WTC11 (cell line): ENCODE results near the gene SLC46A1. TPM values are rescaled to one million over a fixed set of nuclear protein-coding genes. Genes with fewer than 3 reads are reported as not detected.

Experiments
- ATAC-seq: fragments of 200-7000 bp; cut with Tn5 transposase; 2 replicates; pipeline ENCODE4 v1.10.0; 2021; ENCODE audit warnings: mild to moderate bottlenecking, moderate library complexity
- CTCF ChIA-PET: fragments of 300-600 bp; sonication (Branson Sonifier 250); formaldehyde crosslinking; loops from one replicate; lab custom pipeline; 2021; ENCODE audit warnings: antibody characterized with exemption; lab: Charles Lee
- POLR2A ChIA-PET: fragments of 350-600 bp; sonication (Branson Sonifier 250); formaldehyde crosslinking; loops from one replicate; lab custom pipeline; 2021; ENCODE audit warnings: antibody characterized with exemption; lab: Charles Lee
- DNase-seq: peaks from one replicate; pipeline ENCODE4 v3.0.0; 2021; ENCODE audit warnings: low spot score
- H3K27ac Mint-ChIP-seq: 2 replicates; pipeline ENCODE4 v1.8.0; 2021; ENCODE audit warnings: mixed read lengths
- H3K27me3 Mint-ChIP-seq: 2 replicates; pipeline ENCODE4 v1.8.0; 2021; ENCODE audit warnings: low read depth, mild to moderate bottlenecking, moderate library complexity, mixed read lengths
- H3K36me3 Mint-ChIP-seq: 2 replicates; pipeline ENCODE4 v1.8.0; 2021; ENCODE audit warnings: mixed read lengths
- H3K4me1 Mint-ChIP-seq: 2 replicates; pipeline ENCODE4 v1.8.0; 2022; ENCODE audit warnings: mixed read lengths
- H3K4me3 Mint-ChIP-seq: 2 replicates; pipeline ENCODE4 v1.8.0; 2021; ENCODE audit warnings: mild to moderate bottlenecking, moderate library complexity, mixed read lengths
- H3K9me3 Mint-ChIP-seq: 2 replicates; pipeline ENCODE4 v1.8.0; 2021; ENCODE audit warnings: mixed read lengths
- CREM ChIP-seq: sonication (generic); formaldehyde crosslinking; IDR thresholded peaks from 2 replicates; pipeline ENCODE4 v1.8.1; 2022; ENCODE audit warnings: mild to moderate bottlenecking, missing genetic modification reagents, moderate library complexity
- MYBL2 ChIP-seq: sonication (generic); formaldehyde crosslinking; IDR thresholded peaks from 2 replicates; pipeline ENCODE4 v1.8.1; 2023; ENCODE audit warnings: mild to moderate bottlenecking, moderate library complexity, missing genetic modification reagents
- TCF7 ChIP-seq: sonication (generic); formaldehyde crosslinking; IDR thresholded peaks from 2 replicates; pipeline ENCODE4 v1.8.0; 2022; ENCODE audit warnings: mild to moderate bottlenecking, low read depth, missing genetic modification reagents, moderate library complexity
- ZNF219 ChIP-seq: sonication (generic); formaldehyde crosslinking; IDR thresholded peaks from 2 replicates; pipeline ENCODE4 v1.8.0; 2023; ENCODE audit warnings: missing genetic modification reagents, mild to moderate bottlenecking, borderline replicate concordance
- microRNA-seq: library from miRNA; unstranded; fragments of <30 nt; microRNA quantifications from one replicate; pipeline ENCODE4 v1.2.0, GENCODE V29; 2022; ENCODE audit warnings: borderline number of aligned reads
- total RNA-seq: library from RNA; stranded (reverse); gene quantifications from 3 replicates; pipeline ENCODE4 v1.2.3, GENCODE V29; 2021
- TF ChIP-seq, protein P1 (sequence below): sonication (generic); formaldehyde crosslinking; IDR thresholded peaks from 2 replicates; pipeline ENCODE4 v1.8.1; 2023; ENCODE audit warnings: mild to moderate bottlenecking, missing genetic modification reagents, borderline replicate concordance
- TF ChIP-seq, protein P2 (sequence below): sonication (generic); formaldehyde crosslinking; IDR thresholded peaks from 2 replicates; pipeline ENCODE4 v1.8.0; 2022; ENCODE audit warnings: mild to moderate bottlenecking, missing genetic modification reagents
- TF ChIP-seq, protein P3 (sequence below): sonication (generic); formaldehyde crosslinking; IDR thresholded peaks from 2 replicates; pipeline ENCODE4 v1.8.1; 2022; ENCODE audit warnings: missing genetic modification reagents, borderline replicate concordance
- TF ChIP-seq, protein P4 (sequence below): sonication (generic); formaldehyde crosslinking; IDR thresholded peaks from 2 replicates; pipeline ENCODE4 v1.8.0; 2022; ENCODE audit warnings: mild to moderate bottlenecking, missing genetic modification reagents
- TF ChIP-seq, protein P5 (sequence below): sonication (generic); formaldehyde crosslinking; conservative IDR thresholded peaks from 2 replicates; pipeline ENCODE4 v1.8.1; 2022; ENCODE audit warnings: mild to moderate bottlenecking, missing genetic modification reagents

SLC46A1 gene
- total RNA-seq, 1 experiment from 2014 or later: 6.7 TPM

DNA sequence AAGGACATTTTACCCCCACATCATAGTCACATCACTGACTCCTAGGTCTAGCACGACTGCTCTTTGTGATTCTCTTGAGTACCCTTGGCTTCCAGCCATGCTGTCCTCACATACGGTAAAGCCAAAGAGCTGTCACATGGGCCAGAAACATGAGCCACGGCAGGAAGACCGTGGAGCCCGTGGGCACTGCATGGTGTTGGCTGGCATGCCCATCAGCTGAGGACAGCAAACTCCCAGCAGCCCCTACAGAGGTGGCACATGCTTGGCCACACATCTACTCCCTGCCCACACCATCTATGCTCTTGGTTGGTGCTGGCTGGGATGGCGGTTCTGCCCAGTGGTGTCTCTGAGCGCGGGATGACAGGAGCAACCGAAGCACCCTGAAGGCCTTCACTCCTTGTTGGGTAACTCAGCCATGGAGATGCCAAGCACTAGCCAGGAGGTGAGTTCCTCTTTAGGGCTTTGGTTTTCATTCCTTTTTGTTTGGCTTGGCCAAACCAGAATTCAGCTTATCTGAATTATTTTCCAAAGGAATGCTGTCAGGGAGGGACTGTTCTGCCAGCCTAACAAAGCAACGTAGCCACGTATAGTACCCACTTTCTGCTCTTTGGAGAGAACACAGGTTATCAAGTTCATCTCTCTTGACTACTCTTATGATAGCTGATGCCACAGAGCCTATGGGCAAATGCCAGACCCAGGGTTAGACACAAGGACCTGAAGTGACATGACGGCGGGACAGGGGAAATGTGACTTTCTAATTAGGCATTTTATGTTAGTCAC is 60.4 kb downstream of the SLC46A1 start:
- no peaks in the 10 kb centered on the region for H3K27me3 Mint-ChIP-seq
- no peak overlapping the region for H3K27ac Mint-ChIP-seq
- H3K4me1 Mint-ChIP-seq: peaks cover 6% of the 10 kb centered on the region; the same call in 1 of the 2 replicates
- H3K9me3 Mint-ChIP-seq: no peaks in the 10 kb centered on the region
- H3K4me3 Mint-ChIP-seq: no peak overlapping the region
- DNase-seq (no peak), ATAC-seq (no peak)
- peaks cover 53% of the 10 kb centered on the region for H3K36me3 Mint-ChIP-seq
- ChIA-PET POLR2A (no interaction called here), CTCF (interaction anchor here (1.6 to 3.5 kb wide), 3 partner anchors 10 to 72 kb away, joined by 4 to 26 read pairs (median 7); partner anchors contain the start of genes IFT20, POLDIP2 and TNFAIP1)
- TF ChIP-seq, protein P1, sequence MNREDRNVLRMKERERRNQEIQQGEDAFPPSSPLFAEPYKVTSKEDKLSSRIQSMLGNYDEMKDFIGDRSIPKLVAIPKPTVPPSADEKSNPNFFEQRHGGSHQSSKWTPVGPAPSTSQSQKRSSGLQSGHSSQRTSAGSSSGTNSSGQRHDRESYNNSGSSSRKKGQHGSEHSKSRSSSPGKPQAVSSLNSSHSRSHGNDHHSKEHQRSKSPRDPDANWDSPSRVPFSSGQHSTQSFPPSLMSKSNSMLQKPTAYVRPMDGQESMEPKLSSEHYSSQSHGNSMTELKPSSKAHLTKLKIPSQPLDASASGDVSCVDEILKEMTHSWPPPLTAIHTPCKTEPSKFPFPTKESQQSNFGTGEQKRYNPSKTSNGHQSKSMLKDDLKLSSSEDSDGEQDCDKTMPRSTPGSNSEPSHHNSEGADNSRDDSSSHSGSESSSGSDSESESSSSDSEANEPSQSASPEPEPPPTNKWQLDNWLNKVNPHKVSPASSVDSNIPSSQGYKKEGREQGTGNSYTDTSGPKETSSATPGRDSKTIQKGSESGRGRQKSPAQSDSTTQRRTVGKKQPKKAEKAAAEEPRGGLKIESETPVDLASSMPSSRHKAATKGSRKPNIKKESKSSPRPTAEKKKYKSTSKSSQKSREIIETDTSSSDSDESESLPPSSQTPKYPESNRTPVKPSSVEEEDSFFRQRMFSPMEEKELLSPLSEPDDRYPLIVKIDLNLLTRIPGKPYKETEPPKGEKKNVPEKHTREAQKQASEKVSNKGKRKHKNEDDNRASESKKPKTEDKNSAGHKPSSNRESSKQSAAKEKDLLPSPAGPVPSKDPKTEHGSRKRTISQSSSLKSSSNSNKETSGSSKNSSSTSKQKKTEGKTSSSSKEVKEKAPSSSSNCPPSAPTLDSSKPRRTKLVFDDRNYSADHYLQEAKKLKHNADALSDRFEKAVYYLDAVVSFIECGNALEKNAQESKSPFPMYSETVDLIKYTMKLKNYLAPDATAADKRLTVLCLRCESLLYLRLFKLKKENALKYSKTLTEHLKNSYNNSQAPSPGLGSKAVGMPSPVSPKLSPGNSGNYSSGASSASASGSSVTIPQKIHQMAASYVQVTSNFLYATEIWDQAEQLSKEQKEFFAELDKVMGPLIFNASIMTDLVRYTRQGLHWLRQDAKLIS (CRISPR knock-in tag): no peak
- TF ChIP-seq MYBL2 (CRISPR knock-in tag) (no peak), TCF7 (CRISPR knock-in tag) (no peak), CREM (no peak), ZNF219 (no peak)
- TF ChIP-seq, protein P2, sequence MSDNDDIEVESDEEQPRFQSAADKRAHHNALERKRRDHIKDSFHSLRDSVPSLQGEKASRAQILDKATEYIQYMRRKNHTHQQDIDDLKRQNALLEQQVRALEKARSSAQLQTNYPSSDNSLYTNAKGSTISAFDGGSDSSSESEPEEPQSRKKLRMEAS (CRISPR knock-in tag): no peak
- TF ChIP-seq, protein P3, sequence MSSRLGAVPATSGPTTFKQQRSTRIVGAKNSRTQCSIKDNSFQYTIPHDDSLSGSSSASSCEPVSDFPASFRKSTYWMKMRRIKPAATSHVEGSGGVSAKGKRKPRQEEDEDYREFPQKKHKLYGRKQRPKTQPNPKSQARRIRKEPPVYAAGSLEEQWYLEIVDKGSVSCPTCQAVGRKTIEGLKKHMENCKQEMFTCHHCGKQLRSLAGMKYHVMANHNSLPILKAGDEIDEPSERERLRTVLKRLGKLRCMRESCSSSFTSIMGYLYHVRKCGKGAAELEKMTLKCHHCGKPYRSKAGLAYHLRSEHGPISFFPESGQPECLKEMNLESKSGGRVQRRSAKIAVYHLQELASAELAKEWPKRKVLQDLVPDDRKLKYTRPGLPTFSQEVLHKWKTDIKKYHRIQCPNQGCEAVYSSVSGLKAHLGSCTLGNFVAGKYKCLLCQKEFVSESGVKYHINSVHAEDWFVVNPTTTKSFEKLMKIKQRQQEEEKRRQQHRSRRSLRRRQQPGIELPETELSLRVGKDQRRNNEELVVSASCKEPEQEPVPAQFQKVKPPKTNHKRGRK (CRISPR knock-in tag): no peak
- TF ChIP-seq, protein P4, sequence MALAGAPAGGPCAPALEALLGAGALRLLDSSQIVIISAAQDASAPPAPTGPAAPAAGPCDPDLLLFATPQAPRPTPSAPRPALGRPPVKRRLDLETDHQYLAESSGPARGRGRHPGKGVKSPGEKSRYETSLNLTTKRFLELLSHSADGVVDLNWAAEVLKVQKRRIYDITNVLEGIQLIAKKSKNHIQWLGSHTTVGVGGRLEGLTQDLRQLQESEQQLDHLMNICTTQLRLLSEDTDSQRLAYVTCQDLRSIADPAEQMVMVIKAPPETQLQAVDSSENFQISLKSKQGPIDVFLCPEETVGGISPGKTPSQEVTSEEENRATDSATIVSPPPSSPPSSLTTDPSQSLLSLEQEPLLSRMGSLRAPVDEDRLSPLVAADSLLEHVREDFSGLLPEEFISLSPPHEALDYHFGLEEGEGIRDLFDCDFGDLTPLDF (CRISPR knock-in tag): no peak
- TF ChIP-seq, protein P5, sequence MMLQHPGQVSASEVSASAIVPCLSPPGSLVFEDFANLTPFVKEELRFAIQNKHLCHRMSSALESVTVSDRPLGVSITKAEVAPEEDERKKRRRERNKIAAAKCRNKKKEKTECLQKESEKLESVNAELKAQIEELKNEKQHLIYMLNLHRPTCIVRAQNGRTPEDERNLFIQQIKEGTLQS (CRISPR knock-in tag): no peak

Small RNAs within 50 kb of the gene (microRNA-seq; reads per million reads assigned to microRNA genes)
- 2.1 reads per million for gene MIR4723

Other genes with a start within 250 kb of the SLC46A1 start
- gene TMEM97, start 87.0 kb downstream of the SLC46A1 start, total RNA-seq: 68.0 to 86.5 TPM (median 83.1 TPM) in 3 replicates
- gene IFT20, start 70.7 kb downstream of the SLC46A1 start, total RNA-seq: 17.6 to 19.3 TPM (median 18.3 TPM) in 3 replicates
- gene TNFAIP1, start 70.5 kb downstream of the SLC46A1 start, total RNA-seq: 16.9 to 21.3 TPM (median 17.1 TPM) in 3 replicates
- 79.2 to 85.4 TPM (median 79.7 TPM) in 3 replicates for gene POLDIP2, start 48.7 kb downstream of the SLC46A1 start, total RNA-seq
- not detected in 3 replicates for gene SEBOX, start 41.0 kb downstream of the SLC46A1 start, total RNA-seq
- 0.82 to 1.6 TPM (median 1.3 TPM) in 3 replicates for gene VTN, start 35.9 kb downstream of the SLC46A1 start, total RNA-seq
- 3.8 to 4.7 TPM (median 4.7 TPM) in 3 replicates for gene SARM1, start 34.5 kb downstream of the SLC46A1 start, total RNA-seq
- not detected in 3 replicates for gene SLC13A2, start 67.4 kb upstream of the SLC46A1 start, total RNA-seq
- not detected in 3 replicates for gene FOXN1, start 100.1 kb upstream of the SLC46A1 start, total RNA-seq
- 53.3 to 59.6 TPM (median 54.6 TPM) in 3 replicates for gene UNC119, start 146.4 kb upstream of the SLC46A1 start, total RNA-seq
- gene PIGS, start 165.3 kb upstream of the SLC46A1 start, total RNA-seq: 50.6 to 55.0 TPM (median 54.6 TPM) in 3 replicates
- gene ALDOC, start 170.7 kb upstream of the SLC46A1 start, total RNA-seq: 73.5 to 95.7 TPM (median 94.2 TPM) in 3 replicates
- gene SPAG5, start 192.8 kb upstream of the SLC46A1 start, total RNA-seq: 120 to 146 TPM (median 125 TPM) in 3 replicates
- gene RSKR, start 208.0 kb upstream of the SLC46A1 start, total RNA-seq: 23.7 to 28.0 TPM (median 25.6 TPM) in 3 replicates
- gene BLTP2, start 238.9 kb upstream of the SLC46A1 start, total RNA-seq: 111 to 139 TPM (median 116 TPM) in 3 replicates